ENCODE data around the gene FRMD8. TPM values are rescaled to one million over a fixed set of nuclear protein-coding genes. Genes with fewer than 3 reads are reported as not detected.

The FRMD8 gene
- total and polyA plus RNA-seq, 9 of the 15 experiments (the other 6 are each of a cell fraction or from before 2014, with no cell fraction given): 4.5 to 54.5 (median 15.8) TPM

DNA sequence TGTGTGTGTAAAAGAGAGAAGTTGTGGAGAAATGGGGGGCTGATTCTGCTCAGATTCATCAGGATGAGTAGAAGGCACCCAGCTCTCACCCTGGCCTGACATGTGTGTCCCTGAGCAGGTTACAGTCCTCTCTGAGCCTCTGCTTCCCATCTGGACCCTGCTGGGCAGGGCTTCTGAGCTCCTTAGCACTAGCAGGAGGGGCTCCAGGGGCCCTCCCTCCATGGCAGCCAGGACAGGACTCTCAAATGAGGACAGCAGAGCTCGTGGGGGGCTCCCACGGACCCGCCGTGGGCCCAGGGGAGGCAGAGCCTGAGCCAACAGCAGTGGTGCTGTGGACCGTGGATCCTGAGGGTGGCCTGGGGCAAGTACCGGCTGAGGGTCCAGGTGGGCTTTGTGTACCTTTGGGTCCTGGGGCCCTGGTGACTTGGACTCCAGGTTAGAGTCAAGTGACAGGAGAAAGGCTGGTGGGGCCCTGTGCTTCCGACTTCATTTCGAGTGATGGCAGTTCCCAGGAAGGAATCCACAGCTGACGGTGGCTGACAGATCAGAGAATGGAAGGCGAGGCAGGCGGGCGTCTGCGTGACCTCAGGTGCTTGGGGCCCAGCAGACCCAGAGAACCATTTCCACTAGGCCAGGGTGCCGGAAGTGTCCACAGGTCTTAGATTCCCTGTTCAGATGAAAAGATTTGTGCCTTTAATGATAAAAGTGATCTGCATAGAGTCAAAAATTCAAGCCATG is 58.0 kb downstream of the FRMD8 start:
- Histone ChIP-seq H3K27me3 (ENCODE audit: control insufficient read depth in 2 of 2, insufficient read depth in 2 of 2, low read length in 2 of 2) (no peaks in the 10 kb centered on the region), H3K4me3 (no peak overlapping the region), H3K79me2 (ENCODE audit: control insufficient read depth, insufficient read depth, low read length) (peaks cover 39% of the 10 kb centered on the region), H3K27ac (ENCODE audit: extremely low read depth, low read depth, low read length) (peak overlapping the region; percentile 12; the same call in 2 of the 3 replicates), H3K36me3 (ENCODE audit: control insufficient read depth, insufficient read depth, low read length) (peaks cover 59% of the 10 kb centered on the region; the same call in 2 of the 3 replicates), H3K4me1 (replicated peaks in 1 of 2; ENCODE audit: control insufficient read depth in 2 of 2, insufficient read depth in 2 of 2, low read length in 2 of 2) (peaks cover 25 to 67% of the 10 kb centered on the region in 2 experiments; a peak in 4 of 5 replicates), H3K4me2 (ENCODE audit: insufficient read depth, low read length) (no peak overlapping the region), H4K20me1 (replicated peaks; ENCODE audit: control insufficient read depth, insufficient read depth, low read length) (peaks cover 17% of the 10 kb centered on the region; the same call in 1 of the 2 replicates), H3K9ac (ENCODE audit: insufficient read depth in 1 of 2, low read depth in 2 of 2, low read length in 2 of 2) (peak overlapping the region in 1 of 2 experiments; percentile 79; a peak in 2 of 4 replicates), H3K9me1 (ENCODE audit: control insufficient read depth, insufficient read depth, low read length) (no peaks in the 10 kb centered on the region), H2AFZ (ENCODE audit: low read depth, low read length) (no peak overlapping the region), H3K9me3 (replicated peaks; ENCODE audit: control insufficient read depth, insufficient read depth, low read depth, low read length) (no peaks in the 10 kb centered on the region)
- DNase-seq (ENCODE audit: extremely low read depth in 1 of 4, low spot score in 3 of 4): no peak
- BruUV-seq (replicated peaks): no TSS peak
- no peak for ATAC-seq
- intact Hi-C loops (cut with micrococcal nuclease): no loop called here
- ChIA-PET CTCF (ENCODE audit: low intra/inter-chr PET ratio) (interaction anchor here (0.6 kb wide), 1 partner anchor 24 kb away, joined by 4 read pairs; no protein-coding TSS in a partner anchor), POLR2A (interaction anchor here (0.6 to 12.0 kb wide), 16 partner anchors 8 to 89 kb away, joined by 3 to 309 read pairs (median 4); partner anchors contain the start of genes MALAT1, NEAT1 and SCYL1)
- no peak for FAIRE-seq
- in situ Hi-C loops (cut with MboI): no loop called here
- WGBS (ENCODE audit: insufficient coverage, low coverage, missing lambda C conversion rate): 85% methylated on average over 14 of the region's 14 CpGs
- TF ChIP-seq, protein P1, sequence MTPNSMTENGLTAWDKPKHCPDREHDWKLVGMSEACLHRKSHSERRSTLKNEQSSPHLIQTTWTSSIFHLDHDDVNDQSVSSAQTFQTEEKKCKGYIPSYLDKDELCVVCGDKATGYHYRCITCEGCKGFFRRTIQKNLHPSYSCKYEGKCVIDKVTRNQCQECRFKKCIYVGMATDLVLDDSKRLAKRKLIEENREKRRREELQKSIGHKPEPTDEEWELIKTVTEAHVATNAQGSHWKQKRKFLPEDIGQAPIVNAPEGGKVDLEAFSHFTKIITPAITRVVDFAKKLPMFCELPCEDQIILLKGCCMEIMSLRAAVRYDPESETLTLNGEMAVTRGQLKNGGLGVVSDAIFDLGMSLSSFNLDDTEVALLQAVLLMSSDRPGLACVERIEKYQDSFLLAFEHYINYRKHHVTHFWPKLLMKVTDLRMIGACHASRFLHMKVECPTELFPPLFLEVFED (CRISPR knock-in tag; conservative IDR thresholded peaks at IDR 0.05): no peak
- TF ChIP-seq HLTF (IDR thresholded peaks at IDR 0.05) (0 out of 2 replicates have a peak, but pooled peaks have one; percentile 6), RBFOX2 (IDR thresholded peaks at IDR 0.05; ENCODE audit: low read depth, low read length) (peak; percentile 53; the same call in 1 of the 2 replicates), POLR2G (IDR thresholded peaks at IDR 0.05; ENCODE audit: low read depth, low read length) (peak; percentile 75), RBM22 (IDR thresholded peaks at IDR 0.05; ENCODE audit: low read depth, low read length, poor library complexity, severe bottlenecking) (peak; percentile 65), POLR2AphosphoS5 (IDR thresholded peaks at IDR 0.05; ENCODE audit: control insufficient read depth, insufficient read depth, low read depth, low read length) (peak; percentile 61; the same call in 1 of the 2 replicates), POLR2A (conservative IDR thresholded peaks at IDR 0.05) (peak; percentile 49), STAT5A (IDR thresholded peaks at IDR 0.05; ENCODE audit: borderline replicate concordance, low read length) (peak; percentile 22; the same call in 1 of the 2 replicates)
- TF ChIP-seq, protein P2, sequence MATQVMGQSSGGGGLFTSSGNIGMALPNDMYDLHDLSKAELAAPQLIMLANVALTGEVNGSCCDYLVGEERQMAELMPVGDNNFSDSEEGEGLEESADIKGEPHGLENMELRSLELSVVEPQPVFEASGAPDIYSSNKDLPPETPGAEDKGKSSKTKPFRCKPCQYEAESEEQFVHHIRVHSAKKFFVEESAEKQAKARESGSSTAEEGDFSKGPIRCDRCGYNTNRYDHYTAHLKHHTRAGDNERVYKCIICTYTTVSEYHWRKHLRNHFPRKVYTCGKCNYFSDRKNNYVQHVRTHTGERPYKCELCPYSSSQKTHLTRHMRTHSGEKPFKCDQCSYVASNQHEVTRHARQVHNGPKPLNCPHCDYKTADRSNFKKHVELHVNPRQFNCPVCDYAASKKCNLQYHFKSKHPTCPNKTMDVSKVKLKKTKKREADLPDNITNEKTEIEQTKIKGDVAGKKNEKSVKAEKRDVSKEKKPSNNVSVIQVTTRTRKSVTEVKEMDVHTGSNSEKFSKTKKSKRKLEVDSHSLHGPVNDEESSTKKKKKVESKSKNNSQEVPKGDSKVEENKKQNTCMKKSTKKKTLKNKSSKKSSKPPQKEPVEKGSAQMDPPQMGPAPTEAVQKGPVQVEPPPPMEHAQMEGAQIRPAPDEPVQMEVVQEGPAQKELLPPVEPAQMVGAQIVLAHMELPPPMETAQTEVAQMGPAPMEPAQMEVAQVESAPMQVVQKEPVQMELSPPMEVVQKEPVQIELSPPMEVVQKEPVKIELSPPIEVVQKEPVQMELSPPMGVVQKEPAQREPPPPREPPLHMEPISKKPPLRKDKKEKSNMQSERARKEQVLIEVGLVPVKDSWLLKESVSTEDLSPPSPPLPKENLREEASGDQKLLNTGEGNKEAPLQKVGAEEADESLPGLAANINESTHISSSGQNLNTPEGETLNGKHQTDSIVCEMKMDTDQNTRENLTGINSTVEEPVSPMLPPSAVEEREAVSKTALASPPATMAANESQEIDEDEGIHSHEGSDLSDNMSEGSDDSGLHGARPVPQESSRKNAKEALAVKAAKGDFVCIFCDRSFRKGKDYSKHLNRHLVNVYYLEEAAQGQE (IDR thresholded peaks at IDR 0.05; ENCODE audit: borderline replicate concordance): no peak
- TF ChIP-seq, protein P2 (CRISPR knock-in tag; IDR thresholded peaks at IDR 0.05; ENCODE audit: low read depth): 0 out of 2 replicates have a peak, but pooled peaks have one; percentile 31
- TF ChIP-seq, protein P3, sequence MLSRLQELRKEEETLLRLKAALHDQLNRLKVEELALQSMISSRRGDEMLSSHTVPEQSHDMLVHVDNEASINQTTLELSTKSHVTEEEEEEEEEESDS (CRISPR knock-in tag; IDR thresholded peaks at IDR 0.05): no peak

Data from K562 (cell line).